K562 (cell line): ENCODE data around the gene ATAD2B. TPM values are rescaled to one million over a fixed set of nuclear protein-coding genes. Genes with fewer than 3 reads are reported as not detected.

Experiments
- ATAC-seq: fragments of 200-7000 bp; cut with Tn5 transposase; 3 replicates; pipeline ENCODE4 v1.9.1; 2020; ENCODE audit warnings: moderate library complexity
- BruUV-seq: library from RNA; stranded (reverse); fragments of 400-500 nt; replicated peaks from 2 replicates; lab custom pipeline; 2021; lab: Mats Ljungman, UMichigan
- CTCF ChIA-PET: fragments of 300-600 bp; formaldehyde crosslinking; extraction: SDS; loops from one replicate; lab custom pipeline; 2021; ENCODE audit warnings: low intra/inter-chr PET ratio; lab: Yijun Ruan, JAX
- POLR2A ChIA-PET: fragments of 300-600, 350-650 bp; sonication (Branson Sonifier 250); formaldehyde crosslinking; extraction: SDS; loops from one replicate; lab custom pipeline; 2021; ENCODE audit warnings: antibody characterized with exemption, inconsistent platforms; lab: Yijun Ruan, JAX
- DNase-seq, 4 experiments: peaks; one replicate each; pipeline versions ENCODE4 v3.0.0 to v3.0.0-alpha.2; 2011 to 2018; ENCODE audit warnings: low spot score in 3 of 4, mixed read lengths in 3 of 4; ENCODE audit errors: extremely low read depth in 1 of 4
- FAIRE-seq: peaks from 2 replicates; lab custom pipeline; 2011; peaks lifted over from hg19 to GRCh38; lab: Jason Lieb, UNC
- H2AFZ ChIP-seq: 2 replicates; pipeline ENCODE4 v1.6.0; 2011; ENCODE audit warnings: low read depth, low read length, control low read depth, inconsistent platforms
- H3K27ac ChIP-seq: fragments of 200-600 bp; 3 replicates; pipeline ENCODE4 v1.8.0; 2011; ENCODE audit warnings: low read depth, mild to moderate bottlenecking, control low read depth, inconsistent platforms, low read length, moderate library complexity, mixed read lengths; ENCODE audit errors: extremely low read depth
- H3K27me3 ChIP-seq, 2 experiments: fragments of 300-600 bp in 1 of 2; 2 replicates in 1 of 2; 3 replicates in 1 of 2; pipeline versions ENCODE4 v1.6.0 to v1.8.0; 2011; ENCODE audit warnings: inconsistent platforms in 2 of 2, low read length in 2 of 2, mild to moderate bottlenecking in 1 of 2, mixed read lengths in 1 of 2, moderate library complexity in 1 of 2; ENCODE audit not compliant: control insufficient read depth in 2 of 2, insufficient read depth in 2 of 2
- H3K36me3 ChIP-seq: fragments of 300-600 bp; 3 replicates; pipeline ENCODE4 v1.8.0; 2011; ENCODE audit warnings: mild to moderate bottlenecking, low read length, inconsistent platforms; ENCODE audit not compliant: control insufficient read depth, insufficient read depth
- H3K4me1 ChIP-seq, 2 experiments: fragments of 200-600 bp in 1 of 2; replicated peaks in 1 of 2; 2 replicates in 1 of 2; 3 replicates in 1 of 2; pipeline versions ENCODE4 v1.5.1 to v1.8.0; 2011; ENCODE audit warnings: inconsistent platforms in 2 of 2, low read length in 2 of 2, mild to moderate bottlenecking in 1 of 2, mixed read lengths in 1 of 2, moderate library complexity in 1 of 2; ENCODE audit not compliant: control insufficient read depth in 2 of 2, insufficient read depth in 2 of 2
- H3K4me2 ChIP-seq: 2 replicates; pipeline ENCODE4 v1.6.1; 2011; ENCODE audit warnings: low read length, control low read depth, inconsistent platforms, mixed read lengths; ENCODE audit not compliant: insufficient read depth
- H3K4me3 ChIP-seq: fragments of 200-600 bp; sonication (generic), shearing (Covaris generic); 2 replicates; pipeline ENCODE4 v1.5.1; 2016; ENCODE audit warnings: control low read depth, inconsistent platforms
- H3K79me2 ChIP-seq: fragments of 200-600 bp; 3 replicates; pipeline ENCODE4 v1.8.0; 2011; ENCODE audit warnings: low read length, inconsistent platforms; ENCODE audit not compliant: control insufficient read depth, insufficient read depth
- H3K9ac ChIP-seq, 2 experiments: 2 replicates each; pipeline versions ENCODE4 v1.6.0 to v1.6.1; 2011; ENCODE audit warnings: low read depth in 2 of 2, low read length in 2 of 2, control low read depth in 1 of 2, inconsistent platforms in 1 of 2, mild to moderate bottlenecking in 1 of 2, mixed read lengths in 1 of 2; ENCODE audit not compliant: insufficient read depth in 1 of 2
- H3K9me1 ChIP-seq: one replicate; pipeline ENCODE4 v1.6.0; 2011; ENCODE audit warnings: inconsistent platforms, mild to moderate bottlenecking, low read length, moderate library complexity; ENCODE audit not compliant: control insufficient read depth, insufficient read depth
- H3K9me3 ChIP-seq: replicated peaks from 2 replicates; pipeline ENCODE4 v1.5.1; 2011; ENCODE audit warnings: low read depth, low read length, inconsistent platforms; ENCODE audit not compliant: control insufficient read depth, insufficient read depth
- H4K20me1 ChIP-seq: replicated peaks from 2 replicates; pipeline ENCODE4 v1.6.1; 2011; ENCODE audit warnings: low read length, inconsistent platforms, mixed read lengths; ENCODE audit not compliant: control insufficient read depth, insufficient read depth
- ARID3B ChIP-seq: fragments of 250-450 bp; sonication (Bioruptor Pico); IDR thresholded peaks from 2 replicates; pipeline ENCODE4 v1.4.0; 2020; ENCODE audit warnings: borderline replicate concordance
- FOXK2 ChIP-seq, 2 experiments: fragments of 450-650 bp; IDR thresholded peaks in 1 of 2; conservative IDR thresholded peaks in 1 of 2; 2 replicates each; pipeline ENCODE4 v1.6.1; 2016; ENCODE audit warnings: low read depth in 2 of 2, mild to moderate bottlenecking in 1 of 2
- GATA2 ChIP-seq: sonication (generic); formaldehyde crosslinking; IDR thresholded peaks from 2 replicates; pipeline ENCODE4 v1.4.0; 2020; ENCODE audit warnings: mild to moderate bottlenecking, missing genetic modification reagents
- HEY1 ChIP-seq: fragments of 250-450 bp; sonication (Bioruptor Pico); IDR thresholded peaks from 2 replicates; pipeline ENCODE4 v1.5.0; 2020; ENCODE audit warnings: mild to moderate bottlenecking, moderate library complexity, borderline replicate concordance
- KLF1 ChIP-seq: fragments of 450-650 bp; IDR thresholded peaks from 2 replicates; pipeline ENCODE4 v1.6.1; 2016; ENCODE audit warnings: missing genetic modification characterization, missing compliant biosample characterization
- MECOM ChIP-seq: fragments of 250-450 bp; sonication (Bioruptor Pico); IDR thresholded peaks from 2 replicates; pipeline ENCODE4 v1.8.0; 2022; ENCODE audit warnings: inconsistent platforms
- NR0B1 ChIP-seq: fragments of 450-650 bp; IDR thresholded peaks from one replicate; pipeline ENCODE4 v1.6.1; 2018; ENCODE audit warnings: mild to moderate bottlenecking, moderate library complexity; ENCODE audit not compliant: partially characterized antibody
- THAP12 ChIP-seq: fragments of 250-450 bp; sonication (Bioruptor Pico); IDR thresholded peaks from 2 replicates; pipeline ENCODE4 v1.9.0; 2021; ENCODE audit warnings: mild to moderate bottlenecking, inconsistent platforms
- ZNF584 ChIP-seq: fragments of 200-800 bp; sonication (Bioruptor generic); IDR thresholded peaks from 2 replicates; pipeline ENCODE4 v1.6.1; 2016; ENCODE audit warnings: low read depth, mild to moderate bottlenecking, missing genetic modification characterization, missing compliant biosample characterization
- WGBS: fragments of 100-300 bp; shearing (Covaris generic); methylation state at CpG from one replicate; pipeline ENCODE4 v1.1.6; 2016; ENCODE audit warnings: low coverage, mixed read lengths; ENCODE audit not compliant: insufficient coverage; ENCODE audit errors: missing lambda C conversion rate; 5-methylcytosine and 5-hydroxymethylcytosine counted together
- in situ Hi-C: fragments of 300-500 bp; cut with MboI; formaldehyde crosslinking; loops from 4 replicates; pipeline ENCODE4 v1.15.0; 2018; ENCODE audit warnings: inconsistent platforms, mixed read lengths
- intact Hi-C: fragments of 100-400 bp; cut with micrococcal nuclease; formaldehyde crosslinking; loops from 2 replicates; pipeline ENCODE4 v1.14.2; 2022
- polyA plus RNA-seq, 8 experiments: library from polyadenylated mRNA; depleted of rRNA in 4 of 8; stranded (reverse) in 5 of 8; unstranded in 3 of 8; fragments of >200 nt; fragmentation: Nextera tagmentation in 2 of 8; fragmentation: Illumina TruSeq in 1 of 8; extraction: Ambion mirVana in 2 of 8; extraction: Trizol in 1 of 8; gene quantifications; 2 replicates each; pipeline versions ENCODE4 v1.2.1 to v1.2.3, GENCODE V29; 2011 to 2014; ENCODE audit warnings: inconsistent platforms in 1 of 8, missing spikeins in 1 of 8
- total RNA-seq, 7 experiments: library from RNA; depleted of rRNA in 6 of 7; stranded (reverse); fragments of >200 nt in 6 of 7; fragmentation: Illumina TruSeq in 2 of 7; extraction: Trizol in 2 of 7; gene quantifications; 2 replicates each; pipeline versions ENCODE4 v1.2.1 to v1.2.3, GENCODE V29; 2011 to 2021; ENCODE audit warnings: low replicate concordance in 1 of 7

The ATAD2B gene
- total and polyA plus RNA-seq, 9 of the 15 experiments (the other 6 are each of a cell fraction or from before 2014, with no cell fraction given) = 3.2 to 21.6 (median 11.4) TPM

GRCh38 chr2:23712756-23713151 lies 214.2 kb downstream of the ATAD2B start (continued):
- TF ChIP-seq FOXK2 (conservative IDR thresholded peaks at IDR 0.05 in 1 of 2, IDR thresholded peaks at IDR 0.05 in 1 of 2; ENCODE audit: low read depth in 2 of 2) (no peak), GATA2 (CRISPR knock-in tag) (no peak), KLF1 (tag) (no peak)

- Histone ChIP-seq H4K20me1 (no peaks in the 10 kb centered on the region), H3K4me3 (no peak overlapping the region), H3K9me3 (no peaks in the 10 kb centered on the region), H3K27me3 (no peaks in the 10 kb centered on the region), H3K36me3 (no peaks in the 10 kb centered on the region), H3K27ac (no peak overlapping the region), H3K4me1 (peaks cover 0 to under 1% of the 10 kb centered on the region in 2 experiments; a peak in 1 of 5 replicates), H3K9me1 (no peaks in the 10 kb centered on the region), H2AFZ (no peak overlapping the region), H3K79me2 (no peaks in the 10 kb centered on the region), H3K9ac (no peak overlapping the region), H3K4me2 (no peak overlapping the region)
- BruUV-seq = no TSS peak
- ChIA-PET CTCF (no interaction called here), POLR2A (no interaction called here)
- in situ Hi-C loops = no loop called here
- intact Hi-C loops = no loop called here
- DNase-seq (no peak), FAIRE-seq (no peak), ATAC-seq (no peak)
- 51% methylated on average over 7 of the region's 7 CpGs for WGBS
- TF ChIP-seq MECOM (CRISPR knock-in tag) (no peak), THAP12 (CRISPR knock-in tag) (no peak), ARID3B (CRISPR knock-in tag) (no peak), ZNF584 (CRISPR knock-in tag) (no peak), HEY1 (no peak), NR0B1 (no peak)
Observed at GRCh38 chr2:23711979-23712755, 214.8 kb downstream of the ATAD2B start.
